HepG2 (cell line): Measurements from ENCODE around the gene TIMM10. TPM values are rescaled to one million over a fixed set of nuclear protein-coding genes. Genes with fewer than 3 reads are reported as not detected.
A peak's percentile ranks its signal among the peaks of the same experiment; 100 is the strongest.

Experiments used
- BCL6 ChIP-seq: IDR thresholded peaks from 2 replicates; pipeline ENCODE4 v1.6.1; 2016; ENCODE audit warnings: missing genetic modification reagents, missing compliant biosample characterization
- HNRNPH1 ChIP-seq: fragments of 200-400 bp; formaldehyde crosslinking; optimal IDR thresholded peaks from 2 replicates; pipeline ENCODE3; 2017; ENCODE audit warnings: mild to moderate bottlenecking, low read depth, low read length
- MATR3 ChIP-seq: sonication (generic); formaldehyde crosslinking; IDR thresholded peaks from 2 replicates; pipeline ENCODE4 v1.4.0; 2020; ENCODE audit warnings: missing genetic modification reagents
- NR2F6 ChIP-seq, 2 experiments: IDR thresholded peaks; 2 replicates each; pipeline ENCODE4 v1.6.1; 2016; ENCODE audit warnings: antibody characterized with exemption in 1 of 2, mild to moderate bottlenecking in 1 of 2
- RBM22 ChIP-seq: fragments of 200-400 bp; formaldehyde crosslinking; optimal IDR thresholded peaks from 2 replicates; pipeline ENCODE3; 2017; ENCODE audit warnings: mild to moderate bottlenecking, low read length, moderate library complexity
- REL ChIP-seq: sonication (generic); formaldehyde crosslinking; conservative IDR thresholded peaks from 2 replicates; pipeline ENCODE4 v1.8.0; 2022; ENCODE audit warnings: mild to moderate bottlenecking, missing genetic modification reagents, moderate library complexity
- SETDB1 ChIP-seq: sonication (generic); formaldehyde crosslinking; IDR thresholded peaks from 2 replicates; pipeline ENCODE4 v1.5.1; 2020; ENCODE audit warnings: missing genetic modification reagents, mild to moderate bottlenecking, borderline replicate concordance
- SP4 ChIP-seq: sonication (generic); formaldehyde crosslinking; IDR thresholded peaks from 2 replicates; pipeline ENCODE4 v1.8.1; 2023; ENCODE audit warnings: mild to moderate bottlenecking, missing genetic modification reagents
- SRSF1 ChIP-seq: fragments of 200-400 bp; formaldehyde crosslinking; optimal IDR thresholded peaks from 2 replicates; pipeline ENCODE3; 2017; ENCODE audit warnings: mild to moderate bottlenecking, low read depth, low read length, moderate library complexity
- ZEB1 ChIP-seq: IDR thresholded peaks from 2 replicates; pipeline ENCODE4 v1.6.1; 2012; ENCODE audit warnings: mild to moderate bottlenecking, low read depth, inconsistent platforms; ENCODE audit not compliant: insufficient replicate concordance
- ZNF253 ChIP-seq: sonication (generic); formaldehyde crosslinking; IDR thresholded peaks from 2 replicates; pipeline ENCODE4 v1.8.0; 2022; ENCODE audit warnings: mild to moderate bottlenecking, missing genetic modification reagents, borderline replicate concordance
- ZNF337 ChIP-seq: sonication (generic); formaldehyde crosslinking; IDR thresholded peaks from 2 replicates; pipeline ENCODE4 v1.5.1; 2020; ENCODE audit warnings: missing genetic modification reagents, low read depth, mild to moderate bottlenecking, borderline replicate concordance
- ZNF720 ChIP-seq: sonication (generic); formaldehyde crosslinking; IDR thresholded peaks from 2 replicates; pipeline ENCODE4 v1.4.0; 2020; ENCODE audit warnings: missing genetic modification reagents
- ZSCAN25 ChIP-seq: sonication (generic); formaldehyde crosslinking; IDR thresholded peaks from 2 replicates; pipeline ENCODE4 v1.8.0; 2022; ENCODE audit warnings: mild to moderate bottlenecking, missing genetic modification reagents
- polyA plus RNA-seq, 8 experiments: library from polyadenylated mRNA; depleted of rRNA in 3 of 8; stranded (reverse) in 7 of 8; unstranded in 1 of 8; fragments of >200 nt; fragmentation: Illumina TruSeq in 4 of 8; extraction: Trizol in 4 of 8; gene quantifications; 2 replicates each; pipeline versions ENCODE4 v1.2.1 to v1.2.3, GENCODE V29; 2011 to 2016; ENCODE audit warnings: low read depth in 4 of 8, missing spikeins in 1 of 8, mixed read lengths in 1 of 8; ENCODE audit not compliant: insufficient read depth in 1 of 8
- total RNA-seq, 5 experiments: library from RNA; depleted of rRNA; stranded (reverse); fragments of >200 nt; fragmentation: Illumina TruSeq; extraction: Trizol; gene quantifications; 2 replicates each; pipeline ENCODE4 v1.2.3, GENCODE V29; 2016; ENCODE audit warnings: low read depth in 1 of 5
- TF ChIP-seq, protein P1 (sequence below): conservative IDR thresholded peaks from 2 replicates; pipeline ENCODE4 v1.6.1; 2018; ENCODE audit warnings: missing genetic modification reagents
- TF ChIP-seq, protein P2 (sequence below): sonication (generic); formaldehyde crosslinking; IDR thresholded peaks from 2 replicates; pipeline ENCODE4 v1.9.0; 2021; ENCODE audit warnings: missing genetic modification reagents, mild to moderate bottlenecking, borderline replicate concordance
- TF ChIP-seq, protein P3 (sequence below): sonication (generic); formaldehyde crosslinking; IDR thresholded peaks from 2 replicates; pipeline ENCODE4 v1.8.1; 2023; ENCODE audit warnings: missing genetic modification reagents, inconsistent platforms, borderline replicate concordance
- TF ChIP-seq, protein P4 (sequence below): sonication (generic); formaldehyde crosslinking; IDR thresholded peaks from 2 replicates; pipeline ENCODE4 v1.9.0; 2021; ENCODE audit warnings: missing genetic modification reagents, borderline replicate concordance
- TF ChIP-seq, protein P5 (sequence below), 2 experiments: sonication (generic) in 1 of 2; formaldehyde crosslinking in 1 of 2; IDR thresholded peaks; 2 replicates each; pipeline versions ENCODE4 v1.5.1 to v1.6.1; 2011 to 2020; ENCODE audit warnings: borderline replicate concordance in 1 of 2, low read depth in 1 of 2, low read length in 1 of 2, mild to moderate bottlenecking in 1 of 2, missing genetic modification reagents in 1 of 2, moderate library complexity in 1 of 2

The TIMM10 gene
- total and polyA plus RNA-seq, 2 of the 13 experiments (the other 11 are each of a cell fraction or from before 2014, with no cell fraction given), result 67.8 to 82.2 TPM

DNA sequence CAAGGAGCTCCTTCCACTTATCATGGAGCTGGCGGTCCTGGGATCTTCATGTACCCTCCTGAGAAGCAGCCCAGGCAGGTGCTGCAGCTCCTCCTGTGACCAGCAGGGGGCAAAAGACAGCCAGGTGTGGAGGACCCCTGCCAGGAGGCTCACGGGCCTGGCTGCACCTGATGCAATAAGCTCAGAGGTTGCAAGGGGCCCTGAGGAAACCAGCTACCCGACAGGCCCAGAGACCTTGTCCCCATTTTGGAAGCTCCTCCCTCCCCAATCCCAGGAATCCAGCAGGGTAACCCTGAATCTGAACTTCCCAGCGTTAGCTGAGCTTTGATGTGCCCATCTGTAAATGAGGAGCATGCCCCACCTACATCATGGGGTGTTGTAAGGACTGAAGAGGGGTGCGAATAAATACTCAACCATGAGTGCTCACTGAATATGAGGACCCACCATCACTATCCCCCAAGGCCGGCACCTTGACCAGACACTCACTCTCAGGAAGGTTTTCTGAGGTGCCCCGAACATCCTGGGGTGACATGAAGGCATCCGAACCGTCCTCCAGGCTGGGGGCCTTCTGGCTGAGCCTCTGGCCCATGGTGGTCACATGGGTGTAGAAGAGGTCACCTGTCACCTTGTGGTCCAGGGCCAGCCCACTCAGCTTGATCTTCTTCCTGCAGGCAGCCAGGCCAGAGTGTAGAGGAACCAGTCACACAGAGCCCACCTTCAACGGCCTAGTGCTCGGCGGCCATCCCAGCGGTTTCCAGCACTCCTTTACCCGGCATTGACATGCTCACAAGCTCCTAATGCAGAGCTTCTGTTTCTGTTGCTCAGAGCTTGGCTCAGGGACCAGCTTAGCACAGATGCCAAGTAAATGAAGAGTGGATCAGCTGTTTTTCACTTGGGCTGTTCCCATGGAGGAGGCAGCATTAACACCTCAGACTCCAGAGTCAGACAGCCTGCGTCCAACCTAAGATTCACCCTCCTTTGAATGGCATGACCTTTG lies 36.7 kb downstream of the TIMM10 start (continued):
- peak; percentile 95 for TF ChIP-seq ZEB1
- TF ChIP-seq, protein P1, sequence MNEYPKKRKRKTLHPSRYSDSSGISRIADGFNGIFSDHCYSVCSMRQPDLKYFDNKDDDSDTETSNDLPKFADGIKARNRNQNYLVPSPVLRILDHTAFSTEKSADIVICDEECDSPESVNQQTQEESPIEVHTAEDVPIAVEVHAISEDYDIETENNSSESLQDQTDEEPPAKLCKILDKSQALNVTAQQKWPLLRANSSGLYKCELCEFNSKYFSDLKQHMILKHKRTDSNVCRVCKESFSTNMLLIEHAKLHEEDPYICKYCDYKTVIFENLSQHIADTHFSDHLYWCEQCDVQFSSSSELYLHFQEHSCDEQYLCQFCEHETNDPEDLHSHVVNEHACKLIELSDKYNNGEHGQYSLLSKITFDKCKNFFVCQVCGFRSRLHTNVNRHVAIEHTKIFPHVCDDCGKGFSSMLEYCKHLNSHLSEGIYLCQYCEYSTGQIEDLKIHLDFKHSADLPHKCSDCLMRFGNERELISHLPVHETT (CRISPR knock-in tag), result 0 out of 2 replicates have a peak, but pooled peaks have one; percentile 19
- TF ChIP-seq HNRNPH1, result no peak
- TF ChIP-seq REL (CRISPR knock-in tag), result no peak
- TF ChIP-seq ZNF253, result no peak
- TF ChIP-seq SP4 (CRISPR knock-in tag), result peak; percentile 68; the same call in 1 of the 2 replicates
- no peak for TF ChIP-seq SRSF1
- TF ChIP-seq, protein P2, sequence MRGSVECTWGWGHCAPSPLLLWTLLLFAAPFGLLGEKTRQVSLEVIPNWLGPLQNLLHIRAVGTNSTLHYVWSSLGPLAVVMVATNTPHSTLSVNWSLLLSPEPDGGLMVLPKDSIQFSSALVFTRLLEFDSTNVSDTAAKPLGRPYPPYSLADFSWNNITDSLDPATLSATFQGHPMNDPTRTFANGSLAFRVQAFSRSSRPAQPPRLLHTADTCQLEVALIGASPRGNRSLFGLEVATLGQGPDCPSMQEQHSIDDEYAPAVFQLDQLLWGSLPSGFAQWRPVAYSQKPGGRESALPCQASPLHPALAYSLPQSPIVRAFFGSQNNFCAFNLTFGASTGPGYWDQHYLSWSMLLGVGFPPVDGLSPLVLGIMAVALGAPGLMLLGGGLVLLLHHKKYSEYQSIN (CRISPR knock-in tag), result no peak
- peak; percentile 46; the same call in 1 of the 2 replicates for TF ChIP-seq BCL6
- TF ChIP-seq MATR3 (CRISPR knock-in tag), result no peak
- TF ChIP-seq, protein P3, sequence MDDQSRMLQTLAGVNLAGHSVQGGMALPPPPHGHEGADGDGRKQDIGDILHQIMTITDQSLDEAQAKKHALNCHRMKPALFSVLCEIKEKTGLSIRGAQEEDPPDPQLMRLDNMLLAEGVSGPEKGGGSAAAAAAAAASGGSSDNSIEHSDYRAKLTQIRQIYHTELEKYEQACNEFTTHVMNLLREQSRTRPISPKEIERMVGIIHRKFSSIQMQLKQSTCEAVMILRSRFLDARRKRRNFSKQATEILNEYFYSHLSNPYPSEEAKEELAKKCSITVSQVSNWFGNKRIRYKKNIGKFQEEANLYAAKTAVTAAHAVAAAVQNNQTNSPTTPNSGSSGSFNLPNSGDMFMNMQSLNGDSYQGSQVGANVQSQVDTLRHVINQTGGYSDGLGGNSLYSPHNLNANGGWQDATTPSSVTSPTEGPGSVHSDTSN (CRISPR knock-in tag), result no peak
- TF ChIP-seq ZNF720 (CRISPR knock-in tag), result no peak
- no peak for TF ChIP-seq NR2F6 (IDR thresholded peaks at IDR 0.05)
- TF ChIP-seq NR2F6 (CRISPR knock-in tag; IDR thresholded peaks at IDR 0.05), result peak; percentile 32; the same call in 1 of the 2 replicates
- TF ChIP-seq RBM22, result peak; percentile 14
- TF ChIP-seq SETDB1 (CRISPR knock-in tag), result no peak
- TF ChIP-seq, protein P4, sequence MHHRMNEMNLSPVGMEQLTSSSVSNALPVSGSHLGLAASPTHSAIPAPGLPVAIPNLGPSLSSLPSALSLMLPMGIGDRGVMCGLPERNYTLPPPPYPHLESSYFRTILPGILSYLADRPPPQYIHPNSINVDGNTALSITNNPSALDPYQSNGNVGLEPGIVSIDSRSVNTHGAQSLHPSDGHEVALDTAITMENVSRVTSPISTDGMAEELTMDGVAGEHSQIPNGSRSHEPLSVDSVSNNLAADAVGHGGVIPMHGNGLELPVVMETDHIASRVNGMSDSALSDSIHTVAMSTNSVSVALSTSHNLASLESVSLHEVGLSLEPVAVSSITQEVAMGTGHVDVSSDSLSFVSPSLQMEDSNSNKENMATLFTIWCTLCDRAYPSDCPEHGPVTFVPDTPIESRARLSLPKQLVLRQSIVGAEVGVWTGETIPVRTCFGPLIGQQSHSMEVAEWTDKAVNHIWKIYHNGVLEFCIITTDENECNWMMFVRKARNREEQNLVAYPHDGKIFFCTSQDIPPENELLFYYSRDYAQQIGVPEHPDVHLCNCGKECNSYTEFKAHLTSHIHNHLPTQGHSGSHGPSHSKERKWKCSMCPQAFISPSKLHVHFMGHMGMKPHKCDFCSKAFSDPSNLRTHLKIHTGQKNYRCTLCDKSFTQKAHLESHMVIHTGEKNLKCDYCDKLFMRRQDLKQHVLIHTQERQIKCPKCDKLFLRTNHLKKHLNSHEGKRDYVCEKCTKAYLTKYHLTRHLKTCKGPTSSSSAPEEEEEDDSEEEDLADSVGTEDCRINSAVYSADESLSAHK (CRISPR knock-in tag), result no peak
- TF ChIP-seq ZNF337, result no peak
- no peak for TF ChIP-seq ZSCAN25
- TF ChIP-seq, protein P5, sequence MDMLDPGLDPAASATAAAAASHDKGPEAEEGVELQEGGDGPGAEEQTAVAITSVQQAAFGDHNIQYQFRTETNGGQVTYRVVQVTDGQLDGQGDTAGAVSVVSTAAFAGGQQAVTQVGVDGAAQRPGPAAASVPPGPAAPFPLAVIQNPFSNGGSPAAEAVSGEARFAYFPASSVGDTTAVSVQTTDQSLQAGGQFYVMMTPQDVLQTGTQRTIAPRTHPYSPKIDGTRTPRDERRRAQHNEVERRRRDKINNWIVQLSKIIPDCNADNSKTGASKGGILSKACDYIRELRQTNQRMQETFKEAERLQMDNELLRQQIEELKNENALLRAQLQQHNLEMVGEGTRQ (IDR thresholded peaks at IDR 0.05; ENCODE audit: low read depth, low read length), result no peak
- TF ChIP-seq, protein P5 (CRISPR knock-in tag; IDR thresholded peaks at IDR 0.05; ENCODE audit: borderline replicate concordance), result no peak
